ENCODE measurements around the gene CLN5.

The CLN5 gene

DNA sequence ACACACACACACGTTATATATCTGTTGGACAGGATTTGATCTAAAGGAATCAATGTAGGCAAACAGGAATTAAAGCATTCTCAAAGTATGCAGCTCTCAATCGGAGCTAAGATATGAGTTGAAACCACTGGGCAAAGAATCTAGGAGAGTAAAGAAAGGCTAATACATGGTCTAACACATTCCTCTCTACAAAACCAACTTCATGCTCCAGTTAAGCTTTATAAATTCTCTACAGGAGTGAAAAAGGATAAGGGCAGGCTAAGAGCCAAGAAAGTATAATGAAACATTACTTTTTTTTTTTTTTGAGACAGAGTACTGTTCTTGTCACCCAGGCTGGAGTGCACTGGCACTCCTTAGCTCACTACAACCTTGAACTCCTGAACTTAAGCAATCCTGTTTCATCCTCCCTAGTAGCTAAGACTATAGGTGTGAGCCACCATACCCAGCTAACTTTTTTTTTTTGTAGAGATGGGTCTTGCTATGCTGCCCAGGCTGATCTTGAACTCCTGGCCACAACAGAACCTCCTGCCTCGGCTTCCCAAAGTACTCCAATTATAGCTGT, 24.5 kb downstream of the CLN5 start:
- peaks cover 26% of the 10 kb centered on the region for H3K79me2 ChIP-seq (ENCODE audit: low read length)

DNA sequence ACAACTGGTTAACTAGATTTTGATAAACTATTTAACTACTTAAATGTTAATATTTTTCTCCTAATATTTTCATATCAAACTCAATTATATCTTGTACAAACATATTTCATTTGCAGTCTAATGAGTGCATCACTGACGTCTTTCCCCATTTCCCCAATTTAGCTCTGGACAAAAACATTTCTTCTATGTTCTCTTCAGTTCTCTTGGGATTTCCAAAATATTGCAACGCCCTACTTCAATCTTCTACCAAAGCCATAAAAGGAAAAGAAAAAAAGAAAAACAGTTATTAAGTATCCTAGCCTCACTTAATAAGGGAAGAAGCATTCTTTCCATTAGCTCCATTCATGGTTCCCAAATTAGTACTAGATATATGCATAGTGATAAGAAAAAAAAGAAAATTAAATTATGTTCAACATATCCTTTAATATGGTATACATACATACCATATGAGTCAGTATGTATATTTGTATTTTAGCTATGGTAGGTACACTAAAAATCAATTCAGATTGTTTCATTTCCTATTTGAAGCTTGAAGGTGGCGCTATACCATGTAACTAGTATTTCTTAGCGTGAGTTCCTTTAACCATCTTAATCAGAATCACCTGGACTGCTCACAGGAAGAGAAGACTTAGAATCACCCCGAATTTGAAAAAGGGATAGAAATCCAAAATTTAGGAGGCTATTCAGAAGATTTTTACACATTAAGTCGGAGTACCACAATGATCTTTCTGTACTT, 25.2 kb downstream of the CLN5 start:
- H3K9me3 ChIP-seq (ENCODE audit: insufficient read depth, low read length), result no peaks in the 10 kb centered on the region
- no peak overlapping the region for H2AFZ ChIP-seq (ENCODE audit: low read depth, low read length)
- no peak overlapping the region for H3K27ac ChIP-seq (ENCODE audit: low read length)
- H3K9ac ChIP-seq (ENCODE audit: low read length), result no peak overlapping the region
- no peak overlapping the region for H3K4me2 ChIP-seq (ENCODE audit: low read length)
- peaks cover 33% of the 10 kb centered on the region for H3K79me2 ChIP-seq (ENCODE audit: low read length)
- TF ChIP-seq CTCF (IDR thresholded peaks at IDR 0.05; ENCODE audit: low read depth, low read length) (peak; percentile 48), EZH2phosphoT487 (IDR thresholded peaks at IDR 0.05; ENCODE audit: low read depth) (no peak)
- H3K36me3 ChIP-seq (replicated peaks; ENCODE audit: low read depth, low read length), result peaks cover 48% of the 10 kb centered on the region
- no peaks in the 10 kb centered on the region for H3K4me1 ChIP-seq (ENCODE audit: low read length)
- peaks cover 18% of the 10 kb centered on the region for H4K20me1 ChIP-seq (ENCODE audit: insufficient read depth, low read length)
- H3K27me3 ChIP-seq (ENCODE audit: low read depth, low read length), result no peaks in the 10 kb centered on the region
- no peak overlapping the region for H3K4me3 ChIP-seq (ENCODE audit: low read length)

More for the DNA sequence above, 24.5 kb downstream of the CLN5 start:
- no peak for TF ChIP-seq EZH2phosphoT487 (IDR thresholded peaks at IDR 0.05; ENCODE audit: low read depth)
- no peak for TF ChIP-seq CTCF (IDR thresholded peaks at IDR 0.05; ENCODE audit: low read depth, low read length)
- Histone ChIP-seq H2AFZ (ENCODE audit: low read depth, low read length) (no peak overlapping the region), H3K27me3 (ENCODE audit: low read depth, low read length) (no peaks in the 10 kb centered on the region), H4K20me1 (ENCODE audit: insufficient read depth, low read length) (peaks cover 20% of the 10 kb centered on the region), H3K36me3 (replicated peaks; ENCODE audit: low read depth, low read length) (peaks cover 56% of the 10 kb centered on the region), H3K9ac (ENCODE audit: low read length) (no peak overlapping the region), H3K9me3 (ENCODE audit: insufficient read depth, low read length) (no peaks in the 10 kb centered on the region), H3K27ac (ENCODE audit: low read length) (no peak overlapping the region), H3K4me3 (ENCODE audit: low read length) (no peak overlapping the region), H3K4me2 (ENCODE audit: low read length) (no peak overlapping the region), H3K4me1 (ENCODE audit: low read length) (no peaks in the 10 kb centered on the region)

- Histone ChIP-seq H4K20me1 (ENCODE audit: insufficient read depth, low read length) (peaks cover 35% of the 10 kb centered on the region), H3K36me3 (replicated peaks; ENCODE audit: low read depth, low read length) (peaks cover 23% of the 10 kb centered on the region), H3K4me2 (ENCODE audit: low read length) (no peak overlapping the region)
Measured at GRCh38 chr13:77019756-77020155, 27.9 kb downstream of the CLN5 start.

More at GRCh38 chr13:77019756-77020155, 27.9 kb downstream of the CLN5 start:
- Histone ChIP-seq H3K4me3 (ENCODE audit: low read length) (no peak overlapping the region), H3K9me3 (ENCODE audit: insufficient read depth, low read length) (no peaks in the 10 kb centered on the region), H3K4me1 (ENCODE audit: low read length) (no peaks in the 10 kb centered on the region), H3K27me3 (ENCODE audit: low read depth, low read length) (no peaks in the 10 kb centered on the region), H2AFZ (ENCODE audit: low read depth, low read length) (no peak overlapping the region), H3K79me2 (ENCODE audit: low read length) (peaks cover 56% of the 10 kb centered on the region), H3K27ac (ENCODE audit: low read length) (no peak overlapping the region), H3K9ac (ENCODE audit: low read length) (no peak overlapping the region)
- TF ChIP-seq CTCF (IDR thresholded peaks at IDR 0.05; ENCODE audit: low read depth, low read length) (no peak), EZH2phosphoT487 (IDR thresholded peaks at IDR 0.05; ENCODE audit: low read depth) (no peak)

All from OCI-LY3 (cell line).